CD4-positive, CD25-positive, alpha-beta regulatory T cell (primary cell): ENCODE measurements around the gene GP5. TPM values are rescaled to one million over a fixed set of nuclear protein-coding genes. Genes with fewer than 3 reads are reported as not detected.

Experiments used
- ATAC-seq, 2 donors: fragments of 150-1000 bp; cut with Tn5 transposase; one replicate each; pipeline ENCODE4 v1.10.0; 2021; ENCODE audit warnings: low read depth in 2 of 2, moderate number of reproducible peaks in 2 of 2, moderate library complexity in 1 of 2
- DNase-seq, 3 donors: peaks; one replicate each; pipeline versions ENCODE4 v3.0.0 to v3.0.0-alpha.2; 2012 to 2022; ENCODE audit warnings: mixed read lengths in 1 of 3
- H3K27ac ChIP-seq: one replicate; pipeline ENCODE4 v1.7.0; 2013; ENCODE audit warnings: mild to moderate bottlenecking, low read length; ENCODE audit not compliant: insufficient read depth, poor library complexity, severe bottlenecking
- H3K27me3 ChIP-seq: one replicate; pipeline ENCODE4 v1.7.0; 2013; ENCODE audit warnings: low read length; ENCODE audit not compliant: control insufficient read depth, insufficient read depth
- H3K36me3 ChIP-seq: one replicate; pipeline ENCODE4 v1.7.0; 2013; ENCODE audit warnings: mild to moderate bottlenecking, low read length, moderate library complexity; ENCODE audit not compliant: control insufficient read depth, insufficient read depth
- H3K4me1 ChIP-seq: 2 replicates; pipeline ENCODE4 v1.7.0; 2013; ENCODE audit warnings: mild to moderate bottlenecking, low read length; ENCODE audit not compliant: insufficient read depth, control insufficient read depth, poor library complexity, severe bottlenecking
- H3K4me3 ChIP-seq: one replicate; pipeline ENCODE4 v1.7.0; 2013; ENCODE audit warnings: low read depth, mild to moderate bottlenecking, low read length, moderate library complexity
- H3K9me3 ChIP-seq, 2 experiments: 1 replicate in 1 of 2; 2 replicates in 1 of 2; pipeline ENCODE4 v1.7.0; 2013; ENCODE audit warnings: low read length in 2 of 2, mild to moderate bottlenecking in 1 of 2, moderate library complexity in 1 of 2; ENCODE audit not compliant: control insufficient read depth in 2 of 2
- H3K27ac Mint-ChIP-seq, 3 donors: one replicate each; pipeline ENCODE4 v1.8.0; 2020 to 2022; ENCODE audit warnings: mild to moderate bottlenecking in 3 of 3, mixed read lengths in 3 of 3, moderate library complexity in 2 of 3
- H3K27me3 Mint-ChIP-seq: one replicate; pipeline ENCODE4 v1.8.0; 2022; ENCODE audit warnings: mild to moderate bottlenecking, mixed read lengths
- H3K36me3 Mint-ChIP-seq: one replicate; pipeline ENCODE4 v1.8.0; 2020; ENCODE audit warnings: mixed read lengths
- H3K4me1 Mint-ChIP-seq, 4 donors: one replicate each; pipeline ENCODE4 v1.8.0; 2020 to 2022; ENCODE audit warnings: mixed read lengths in 4 of 4, mild to moderate bottlenecking in 1 of 4
- H3K4me3 Mint-ChIP-seq, 4 donors: one replicate each; pipeline ENCODE4 v1.8.0; 2020 to 2022; ENCODE audit warnings: mild to moderate bottlenecking in 4 of 4, mixed read lengths in 4 of 4, moderate library complexity in 3 of 4
- H3K9me3 Mint-ChIP-seq, 7 donors: one replicate each; pipeline ENCODE4 v1.8.0; 2020 to 2022; ENCODE audit warnings: mixed read lengths in 7 of 7, mild to moderate bottlenecking in 3 of 7, moderate library complexity in 2 of 7
- polyA plus RNA-seq, 4 donors: library from polyadenylated mRNA; unstranded; fragments of 300-500 nt; fragmentation: Illumina TruSeq; gene quantifications; one replicate each; pipeline ENCODE4 v1.2.3, GENCODE V29; 2021
- total RNA-seq: library from RNA; stranded (reverse); gene quantifications from one replicate; pipeline ENCODE4 v1.2.3, GENCODE V29; 2022

GP5 gene
- total and polyA plus RNA-seq, 5 donors from 2014 or later = 0.41 to 2.7 (median 1.4) TPM

DNA sequence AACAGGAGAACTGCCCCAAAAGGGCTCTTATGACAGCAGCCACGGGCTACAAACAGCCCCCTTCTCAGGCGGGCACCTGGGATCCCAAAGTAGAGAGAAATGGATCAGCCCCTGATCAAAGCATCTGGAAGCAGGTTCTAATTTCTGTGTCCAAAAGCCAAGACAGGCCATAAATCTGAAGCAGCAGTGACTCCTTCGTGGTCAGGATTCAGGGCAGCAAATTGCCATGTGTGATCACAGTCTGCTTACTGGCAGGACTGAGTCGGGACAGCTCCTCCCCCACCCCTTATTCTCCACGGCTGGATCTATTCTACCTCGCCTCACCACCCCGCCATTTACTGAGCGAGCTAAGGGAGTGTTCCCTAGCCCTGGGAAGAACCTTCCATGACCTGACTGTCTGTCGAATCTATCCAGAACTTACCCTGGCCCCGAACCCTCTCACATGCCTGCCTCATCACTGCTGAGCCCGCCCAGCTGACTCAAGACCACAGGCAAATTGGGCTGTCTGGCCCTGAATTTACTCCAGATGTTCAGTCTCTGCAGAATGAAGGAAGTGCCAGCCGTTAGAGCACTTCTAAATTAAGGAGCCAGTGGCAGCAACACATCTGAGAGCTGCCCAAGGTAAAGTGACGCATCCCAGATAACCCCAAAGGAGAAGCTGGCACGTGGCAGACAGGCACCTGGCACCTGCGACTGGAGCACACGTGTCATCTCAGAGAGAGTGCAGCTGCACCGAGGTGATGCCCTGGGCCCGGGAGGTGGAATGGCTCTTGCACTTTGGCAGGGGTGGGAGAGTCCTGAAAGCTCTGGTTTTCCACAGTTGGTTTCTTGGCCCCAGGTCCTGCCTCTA, 30.8 kb downstream of the GP5 start:
- H3K4me1 ChIP-seq = no peaks in the 10 kb centered on the region
- no peaks in the 10 kb centered on the region for H3K36me3 Mint-ChIP-seq
- H3K27me3 Mint-ChIP-seq = peaks cover 46% of the 10 kb centered on the region
- H3K4me3 Mint-ChIP-seq = no peak overlapping the region
- H3K27ac ChIP-seq = no peak overlapping the region
- H3K9me3 Mint-ChIP-seq = peaks cover 0 to 2% (median 0%) of the 10 kb centered on the region in 7 donors
- peaks cover 0 to 2% (median 0%) of the 10 kb centered on the region in 4 donors for H3K4me1 Mint-ChIP-seq
- no peak overlapping the region for H3K4me3 ChIP-seq
- no peak overlapping the region for H3K27ac Mint-ChIP-seq
- H3K27me3 ChIP-seq = peaks cover 10% of the 10 kb centered on the region
- H3K9me3 ChIP-seq = no peaks in the 10 kb centered on the region
- no peak for DNase-seq
- no peak for ATAC-seq
- H3K36me3 ChIP-seq = no peaks in the 10 kb centered on the region

DNA sequence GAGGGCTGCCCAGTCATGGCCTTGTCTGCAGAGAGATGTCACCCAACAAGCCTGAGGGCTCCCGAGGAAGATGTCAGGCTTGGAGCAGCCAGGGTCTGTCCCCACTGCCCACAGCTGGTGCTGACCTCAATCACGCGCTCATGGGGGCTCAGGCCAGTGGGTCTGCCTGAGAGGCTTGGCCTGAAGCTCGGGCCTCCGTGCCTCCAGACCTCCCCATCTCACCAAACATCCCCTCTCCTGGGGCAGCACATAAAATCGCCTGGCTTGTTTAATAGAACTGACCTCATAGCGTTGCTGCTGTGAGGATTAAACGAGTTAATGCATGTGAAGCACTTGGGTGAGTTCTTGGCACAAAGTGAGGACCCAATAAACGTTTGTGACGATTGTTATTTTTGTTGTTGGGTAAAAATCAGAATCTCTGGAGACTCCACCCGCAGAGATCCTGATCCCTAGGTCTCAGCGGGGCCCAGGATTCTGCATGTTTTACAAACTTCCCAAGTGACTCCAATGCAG, 33.0 kb downstream of the GP5 start:
- Histone ChIP-seq H3K27ac (no peak overlapping the region), H3K4me1 (no peaks in the 10 kb centered on the region), H3K4me3 (no peak overlapping the region), H3K27me3 (peaks cover 10% of the 10 kb centered on the region), H3K36me3 (no peaks in the 10 kb centered on the region), H3K9me3 (no peaks in the 10 kb centered on the region)
- peaks cover 0 to 2% (median under 1%) of the 10 kb centered on the region in 4 donors for H3K4me1 Mint-ChIP-seq
- no peak for DNase-seq
- H3K4me3 Mint-ChIP-seq = no peak overlapping the region
- H3K36me3 Mint-ChIP-seq = no peaks in the 10 kb centered on the region
- H3K27me3 Mint-ChIP-seq = peaks cover 47% of the 10 kb centered on the region
- H3K27ac Mint-ChIP-seq = no peak overlapping the region
- no peak for ATAC-seq
- H3K9me3 Mint-ChIP-seq = no peaks in the 10 kb centered on the region

GRCh38 chr3:194365526-194365925, 33.5 kb downstream of the GP5 start:
- Mint-ChIP-seq H3K9me3 (no peaks in the 10 kb centered on the region), H3K4me1 (peaks cover 0 to 2% (median under 1%) of the 10 kb centered on the region in 4 donors), H3K4me3 (no peak overlapping the region), H3K36me3 (no peaks in the 10 kb centered on the region), H3K27ac (no peak overlapping the region), H3K27me3 (peaks cover 45% of the 10 kb centered on the region)
- ATAC-seq = no peak
- Histone ChIP-seq H3K27me3 (peaks cover 8% of the 10 kb centered on the region), H3K36me3 (no peaks in the 10 kb centered on the region), H3K4me3 (no peak overlapping the region), H3K4me1 (no peaks in the 10 kb centered on the region), H3K27ac (no peak overlapping the region), H3K9me3 (no peaks in the 10 kb centered on the region)
- DNase-seq = no peak

GRCh38 chr3:194364652-194365434, 34.2 kb downstream of the GP5 start:
- H3K27ac Mint-ChIP-seq = no peak overlapping the region
- Histone ChIP-seq H3K9me3 (no peaks in the 10 kb centered on the region), H3K4me1 (no peaks in the 10 kb centered on the region), H3K27me3 (peaks cover 8% of the 10 kb centered on the region), H3K36me3 (no peaks in the 10 kb centered on the region), H3K4me3 (no peak overlapping the region), H3K27ac (no peak overlapping the region)
- no peaks in the 10 kb centered on the region for H3K9me3 Mint-ChIP-seq
- DNase-seq = no peak
- H3K4me3 Mint-ChIP-seq = no peak overlapping the region
- no peak for ATAC-seq
- peaks cover 0 to 2% (median under 1%) of the 10 kb centered on the region in 4 donors for H3K4me1 Mint-ChIP-seq
- H3K36me3 Mint-ChIP-seq = no peaks in the 10 kb centered on the region
- H3K27me3 Mint-ChIP-seq = peaks cover 39% of the 10 kb centered on the region

DNA sequence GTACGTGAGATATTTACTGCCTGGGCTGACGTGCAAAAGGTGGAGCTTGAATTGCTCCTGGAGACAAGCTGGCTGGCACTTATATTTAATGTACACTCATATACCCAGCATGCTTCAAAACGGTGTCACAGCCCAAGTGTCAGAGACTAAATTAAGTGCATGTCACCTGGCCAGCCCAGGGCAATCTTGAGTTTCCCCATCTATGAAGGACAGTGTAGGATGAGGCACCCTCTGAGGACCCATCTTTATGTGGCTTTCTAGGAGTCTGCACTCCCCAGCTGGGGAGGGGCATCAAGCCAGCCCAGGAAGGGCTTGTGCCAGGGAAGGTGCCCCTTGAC, 34.8 kb downstream of the GP5 start:
- no peak overlapping the region for H3K4me3 ChIP-seq
- no peaks in the 10 kb centered on the region for H3K4me1 ChIP-seq
- H3K27me3 Mint-ChIP-seq = peaks cover 33% of the 10 kb centered on the region
- no peak overlapping the region for H3K4me3 Mint-ChIP-seq
- no peak overlapping the region for H3K27ac Mint-ChIP-seq
- H3K36me3 Mint-ChIP-seq = no peaks in the 10 kb centered on the region
- no peak for DNase-seq
- no peaks in the 10 kb centered on the region for H3K9me3 ChIP-seq
- H3K27me3 ChIP-seq = peaks cover 8% of the 10 kb centered on the region
- H3K9me3 Mint-ChIP-seq = no peaks in the 10 kb centered on the region
- peaks cover 0 to 2% (median under 1%) of the 10 kb centered on the region in 4 donors for H3K4me1 Mint-ChIP-seq
- ATAC-seq = no peak
- H3K36me3 ChIP-seq = no peaks in the 10 kb centered on the region
- no peak overlapping the region for H3K27ac ChIP-seq

DNA sequence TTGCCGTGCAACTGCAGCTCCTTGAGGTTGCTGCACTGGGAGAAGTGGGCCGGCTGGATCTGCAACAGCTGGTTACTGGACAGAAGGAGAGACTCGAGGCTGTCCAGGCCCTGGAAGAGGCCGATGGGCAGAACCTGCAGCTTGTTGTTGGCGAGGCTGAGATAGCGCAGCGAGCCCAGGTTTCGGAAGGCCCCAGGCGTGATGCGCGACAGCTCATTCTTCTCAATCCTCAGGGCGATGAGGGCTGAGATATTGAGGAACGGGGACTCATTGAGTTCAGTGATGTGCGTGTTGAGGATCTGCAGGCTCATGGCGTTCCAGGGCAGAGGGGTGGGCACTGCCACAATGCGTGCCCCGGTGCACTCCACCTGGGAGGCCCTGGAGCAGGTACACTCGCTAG, 38.5 kb downstream of the GP5 start:
- H3K36me3 Mint-ChIP-seq = no peaks in the 10 kb centered on the region

GRCh38 chr3:194357681-194358080, 41.4 kb downstream of the GP5 start:
- H3K4me1 Mint-ChIP-seq = peaks cover 0 to 2% (median 0%) of the 10 kb centered on the region in 4 donors
- no peaks in the 10 kb centered on the region for H3K9me3 Mint-ChIP-seq
- Histone ChIP-seq H3K4me3 (no peak overlapping the region), H3K27me3 (no peaks in the 10 kb centered on the region), H3K9me3 (no peaks in the 10 kb centered on the region), H3K36me3 (no peaks in the 10 kb centered on the region), H3K27ac (no peak overlapping the region), H3K4me1 (no peaks in the 10 kb centered on the region)
- peaks cover 15% of the 10 kb centered on the region for H3K27me3 Mint-ChIP-seq
- H3K36me3 Mint-ChIP-seq = no peaks in the 10 kb centered on the region
- ATAC-seq (no peak), DNase-seq (no peak)
- H3K27ac Mint-ChIP-seq = no peak overlapping the region
- H3K4me3 Mint-ChIP-seq = no peak overlapping the region

More for the DNA sequence above, 38.5 kb downstream of the GP5 start:
- ATAC-seq = no peak
- no peak overlapping the region for H3K4me3 ChIP-seq
- H3K27ac Mint-ChIP-seq = peak overlapping the region in 1 of 3 donors; percentile 38
- no peak for DNase-seq
- H3K4me1 Mint-ChIP-seq = peaks cover 0 to 2% (median 0%) of the 10 kb centered on the region in 4 donors
- H3K4me1 ChIP-seq = no peaks in the 10 kb centered on the region
- H3K36me3 ChIP-seq = no peaks in the 10 kb centered on the region
- no peaks in the 10 kb centered on the region for H3K9me3 ChIP-seq
- no peak overlapping the region for H3K4me3 Mint-ChIP-seq
- H3K27me3 Mint-ChIP-seq = peaks cover 24% of the 10 kb centered on the region
- H3K27ac ChIP-seq = no peak overlapping the region
- no peaks in the 10 kb centered on the region for H3K9me3 Mint-ChIP-seq
- H3K27me3 ChIP-seq = no peaks in the 10 kb centered on the region
